Mucosa of descending colon (tissue), 3 donors: ENCODE results near the gene APOD. TPM values are rescaled to one million over a fixed set of nuclear protein-coding genes. Genes with fewer than 3 reads are reported as not detected.

Source experiments
- ATAC-seq: fragments of 200-7000 bp; cut with Tn5 transposase; one replicate; pipeline ENCODE4 v1.9.1; 2020; ENCODE audit warnings: mild to moderate bottlenecking, moderate library complexity
- DNase-seq, 3 donors: peaks; one replicate each; pipeline ENCODE4 v3.0.0-alpha.2; 2020
- H3K36me3 ChIP-seq: fragments of 200-600 bp; one replicate; pipeline ENCODE4 v1.8.0; 2021; ENCODE audit warnings: low read depth, mild to moderate bottlenecking
- H3K4me1 ChIP-seq: fragments of 200-600 bp; one replicate; pipeline ENCODE4 v1.8.0; 2021; ENCODE audit warnings: low read depth, mild to moderate bottlenecking
- H3K4me3 ChIP-seq: fragments of 200-600 bp; one replicate; pipeline ENCODE4 v1.8.0; 2021; ENCODE audit warnings: mild to moderate bottlenecking
- H3K9me3 ChIP-seq: fragments of 200-600 bp; one replicate; pipeline ENCODE4 v1.8.0; 2021; ENCODE audit warnings: mild to moderate bottlenecking
- CTCF ChIP-seq: fragments of 200-600 bp; IDR thresholded peaks from one replicate; pipeline ENCODE4 v1.8.0; 2022; ENCODE audit warnings: antibody characterized with exemption, mild to moderate bottlenecking
- intact Hi-C, 2 donors: fragments of 100-400 bp; cut with DNase I in 1 of 2; cut with micrococcal nuclease in 1 of 2; formaldehyde crosslinking; loops; one replicate each; pipeline versions ENCODE4 v1.11.0 to v1.11.1; 2022; cut with DNase I, micrococcal nuclease
- total RNA-seq, 3 donors: library from RNA; stranded (reverse); fragmentation: NEBNext Ultra II Directional in 2 of 3; extraction: Animal tissue kit (Norgen Biotek cat#: 25700) in 2 of 3; gene quantifications; one replicate each; pipeline versions ENCODE4 v1.2.1 to v1.2.4, GENCODE V29; 2021 to 2023
- donor health status: DM: no; HTN: no; CAD: no; lungs with moderate emphysema.
- donor health status: DM: no; HTN: no; CAD: no.
- donor health status: DM: no; HTN: yes; CAD: no.

Gene APOD
- total RNA-seq, 3 donors from 2014 or later, result 8.7 to 73.6 (median 10.7) TPM

GRCh38 chr3:195582947-195583346 lies 793 bp downstream of the APOD start:
- H3K4me1 ChIP-seq, result no peaks in the 10 kb centered on the region
- intact Hi-C loops, result no loop called here
- H3K9me3 ChIP-seq, result no peaks in the 10 kb centered on the region
- no peaks in the 10 kb centered on the region for H3K36me3 ChIP-seq
- no peak for TF ChIP-seq CTCF
- H3K4me3 ChIP-seq, result no peak overlapping the region
- ATAC-seq (peak; percentile 75), DNase-seq (peak in 1 of 3 donors; percentile 26)

GRCh38 chr3:195580744-195581443 lies 2.8 kb downstream of the APOD start:
- no peaks in the 10 kb centered on the region for H3K4me1 ChIP-seq
- H3K4me3 ChIP-seq, result no peak overlapping the region
- no peaks in the 10 kb centered on the region for H3K36me3 ChIP-seq
- TF ChIP-seq CTCF, result no peak
- intact Hi-C loops, result no loop called here
- no peaks in the 10 kb centered on the region for H3K9me3 ChIP-seq
- ATAC-seq (no peak), DNase-seq (no peak)

- no peak for DNase-seq
- Histone ChIP-seq H3K4me1 (no peaks in the 10 kb centered on the region), H3K36me3 (no peaks in the 10 kb centered on the region), H3K4me3 (no peak overlapping the region), H3K9me3 (no peaks in the 10 kb centered on the region)
- ATAC-seq, result no peak
- no peak for TF ChIP-seq CTCF
- intact Hi-C loops, result no loop called here
These were observed 4.5 kb downstream of the APOD start for GRCh38 chr3:195579281-195579680.

GRCh38 chr3:195578565-195578964 lies 5.2 kb downstream of the APOD start:
- no peak overlapping the region for H3K4me3 ChIP-seq
- no peaks in the 10 kb centered on the region for H3K9me3 ChIP-seq
- no peaks in the 10 kb centered on the region for H3K4me1 ChIP-seq
- DNase-seq (no peak), ATAC-seq (no peak)
- no peak for TF ChIP-seq CTCF
- intact Hi-C loops, result no loop called here
- H3K36me3 ChIP-seq, result no peaks in the 10 kb centered on the region

- H3K4me3 ChIP-seq, result no peak overlapping the region
- no peak for DNase-seq
- H3K4me1 ChIP-seq, result no peaks in the 10 kb centered on the region
- H3K36me3 ChIP-seq, result no peaks in the 10 kb centered on the region
- TF ChIP-seq CTCF, result no peak
- intact Hi-C loops, result no loop called here
- no peaks in the 10 kb centered on the region for H3K9me3 ChIP-seq
- ATAC-seq, result no peak
These were observed 6.0 kb downstream of the APOD start for GRCh38 chr3:195577645-195578177.
